ENCODE results near the gene OXER1.

GRCh38 chr2:42791606-42792005 lies 27.7 kb upstream of the OXER1 start:
- no peak for TF ChIP-seq CTCF (conservative IDR thresholded peaks at IDR 0.05 in 1 of 2, IDR thresholded peaks at IDR 0.05 in 1 of 2; ENCODE audit: extremely low read depth in 1 of 2, insufficient read depth in 1 of 2, low read depth in 1 of 2, low read length in 2 of 2)
- TF ChIP-seq EZH2 (IDR thresholded peaks at IDR 0.05; ENCODE audit: borderline replicate concordance, low read length): no peak

Measured in mammary epithelial cell (primary cell).